ENCODE results near the gene SNAI1. TPM values are rescaled to one million over a fixed set of nuclear protein-coding genes. Genes with fewer than 3 reads are reported as not detected.
A peak's percentile ranks its signal among the peaks of the same experiment; 100 is the strongest.

The SNAI1 gene
- total and polyA plus RNA-seq, 2 of the 4 experiments (the other 2 are of a cell fraction), result 0.54 to 13.7 TPM

GRCh38 chr20:49990271-49990720, 7.5 kb downstream of the SNAI1 start:
- Histone ChIP-seq H2AK5ac (ENCODE audit: low read depth, low read length) (peak overlapping the region; percentile 98), H4K91ac (ENCODE audit: insufficient read depth, low read depth, low read length) (peak overlapping the region; percentile 96), H3K9me3 (ENCODE audit: control insufficient read depth, insufficient read depth, low read length) (no peaks in the 10 kb centered on the region), H3K4me1 (ENCODE audit: control insufficient read depth, insufficient read depth, low read length) (peaks cover 40% of the 10 kb centered on the region), H2BK20ac (ENCODE audit: low read depth, low read length) (peak overlapping the region; percentile 95), H3K27me3 (ENCODE audit: control insufficient read depth, insufficient read depth, low read length) (no peaks in the 10 kb centered on the region), H3K9ac (ENCODE audit: low read depth, low read length) (peak overlapping the region; percentile 48), H3K79me1 (ENCODE audit: low read depth in 1 of 2, low read length in 2 of 2) (peaks cover 8 to 39% of the 10 kb centered on the region in 2 experiments; a peak in 3 of 4 replicates), H2AK9ac (replicated peaks; ENCODE audit: low read depth, low read length, poor library complexity) (peak overlapping the region; percentile 96), H3K18ac (ENCODE audit: low read depth, low read length) (peak overlapping the region; percentile 73), H3K14ac (replicated peaks; ENCODE audit: low read depth, low read length) (peak overlapping the region; percentile 96), H4K8ac (ENCODE audit: low read depth in 2 of 2, low read length in 2 of 2) (peak overlapping the region; percentile 93 to 95), H3K27ac (ENCODE audit: insufficient read depth, low read length) (peak overlapping the region; percentile 95), H2BK120ac (ENCODE audit: low read depth, low read length) (peak overlapping the region; percentile 95), H3K56ac (ENCODE audit: extremely low read depth, insufficient read depth, low read length) (peak overlapping the region; percentile 91), H3K4me3 (ENCODE audit: insufficient read depth, low read depth, low read length) (no peak overlapping the region), H2AFZ (replicated peaks; ENCODE audit: low read length, poor library complexity) (peak overlapping the region; percentile 91), H3K4me2 (ENCODE audit: low read depth, low read length) (no peak overlapping the region), H3K9me1 (ENCODE audit: insufficient read depth, low read length) (peaks cover 31% of the 10 kb centered on the region), H3K23ac (ENCODE audit: low read depth, low read length) (peak overlapping the region; percentile 96), H3K36me3 (ENCODE audit: control insufficient read depth, insufficient read depth, low read length) (peaks cover 12% of the 10 kb centered on the region), H4K20me1 (ENCODE audit: insufficient read depth, low read length) (no peaks in the 10 kb centered on the region; the same call in 1 of the 2 replicates), H2BK5ac (ENCODE audit: low read depth, low read length, poor library complexity, severe bottlenecking) (peak overlapping the region; percentile 86), H2BK15ac (ENCODE audit: low read depth, low read length) (peak overlapping the region; percentile 99), H4K5ac (ENCODE audit: low read depth, low read length) (peak overlapping the region; percentile 91), H3K4ac (ENCODE audit: low read depth, low read length) (peak overlapping the region; percentile 97)
- ATAC-seq (ENCODE audit: low read depth) (peak; percentile 29), DNase-seq (no peak)
- intact Hi-C loops (cut with micrococcal nuclease) (no loop called here), in situ Hi-C loops (cut with MboI; ENCODE audit: low sequenced_read_pairs) (no loop called here), dilution Hi-C loops (cut with HindIII; ENCODE audit: low sequenced_read_pairs, unreplicated experiment) (no loop called here)
- POLR2A ChIA-PET (ENCODE audit: unreplicated experiment), result interaction anchor here (0.5 kb wide), 1 partner anchor 81 kb away, joined by 3 read pairs; no protein-coding TSS in a partner anchor
- no TSS peak for BruUV-seq (replicated peaks)
- CTCF ChIA-PET, result interaction anchor here (1.1 to 1.3 kb wide), 2 partner anchors 11 to 81 kb away, joined by 3 to 6 read pairs; no protein-coding TSS in a partner anchor
- TF ChIP-seq NFE2L2 (IDR thresholded peaks at IDR 0.05; ENCODE audit: low read depth, low read length) (no peak), SMC3 (IDR thresholded peaks at IDR 0.05; ENCODE audit: low read depth, low read length) (0 out of 2 replicates have a peak, but pooled peaks have one; percentile 8), MAZ (IDR thresholded peaks at IDR 0.05; ENCODE audit: borderline replicate concordance, low read depth, low read length) (no peak), CEBPB (IDR thresholded peaks at IDR 0.05; ENCODE audit: low read depth, low read length) (no peak)
- WGBS, 2 experiments (ENCODE audit: extremely low coverage in 2 of 2, insufficient read length in 1 of 2), result 16% methylated on average over 6 of the region's 9 CpGs; no CpG with 5 or more reads in 1 of the 2 experiments

Measured in IMR-90 (cell line).